Skeletal muscle satellite cell (primary cell): ENCODE results near the gene KIF20B.

ENCODE experiments used
- H3K27me3 ChIP-seq: 2 replicates; pipeline ENCODE4 v1.7.0; 2013; ENCODE audit warnings: low read length; ENCODE audit not compliant: control insufficient read depth, insufficient read depth
- H3K36me3 ChIP-seq: 2 replicates; pipeline ENCODE4 v1.7.0; 2013; ENCODE audit warnings: mild to moderate bottlenecking, control low read depth, low read length; ENCODE audit not compliant: insufficient read depth
- H3K4me1 ChIP-seq: 2 replicates; pipeline ENCODE4 v1.7.0; 2013; ENCODE audit warnings: low read length; ENCODE audit not compliant: control insufficient read depth, insufficient read depth
- H3K4me2 ChIP-seq: 2 replicates; pipeline ENCODE4 v1.7.0; 2013; ENCODE audit warnings: mild to moderate bottlenecking, low read length
- H3K4me3 ChIP-seq: 2 replicates; pipeline ENCODE4 v1.7.0; 2013; ENCODE audit warnings: low read length
- H3K9ac ChIP-seq: 2 replicates; pipeline ENCODE4 v1.7.0; 2013; ENCODE audit warnings: mild to moderate bottlenecking, low read depth, low read length, moderate library complexity
- H3K9me3 ChIP-seq: replicated peaks from 2 replicates; pipeline ENCODE4 v1.7.0; 2013; ENCODE audit warnings: mild to moderate bottlenecking, control low read depth, low read length

The KIF20B gene

GRCh38 chr10:89665302-89665701, 36.1 kb upstream of the KIF20B start:
- no peak overlapping the region for H3K9ac ChIP-seq
- H3K27me3 ChIP-seq, result no peaks in the 10 kb centered on the region
- H3K4me1 ChIP-seq, result no peaks in the 10 kb centered on the region
- no peak overlapping the region for H3K4me3 ChIP-seq
- H3K9me3 ChIP-seq, result no peaks in the 10 kb centered on the region
- H3K4me2 ChIP-seq, result no peak overlapping the region
- no peaks in the 10 kb centered on the region for H3K36me3 ChIP-seq

DNA sequence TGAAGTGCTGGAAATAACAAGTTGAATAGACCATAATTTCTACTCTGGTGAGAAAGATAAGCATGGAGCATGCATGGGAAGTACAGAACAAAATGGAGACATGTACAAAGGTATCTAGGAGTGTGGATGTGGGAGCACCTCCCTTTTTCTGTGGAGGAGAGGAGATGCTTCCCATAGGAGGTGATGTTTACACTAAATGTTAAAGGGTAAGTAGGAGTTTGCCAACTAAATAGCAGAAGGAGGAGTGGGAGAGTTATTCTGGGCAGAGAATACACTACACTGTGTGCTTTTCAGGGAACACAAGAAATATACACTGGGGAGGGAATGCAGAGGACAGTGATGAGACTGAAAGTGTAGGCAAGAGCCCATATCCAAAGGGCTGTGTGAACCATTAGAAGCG, 35.3 kb upstream of the KIF20B start:
- H3K36me3 ChIP-seq, result no peaks in the 10 kb centered on the region
- H3K4me1 ChIP-seq, result no peaks in the 10 kb centered on the region
- no peaks in the 10 kb centered on the region for H3K9me3 ChIP-seq
- no peaks in the 10 kb centered on the region for H3K27me3 ChIP-seq
- no peak overlapping the region for H3K9ac ChIP-seq
- no peak overlapping the region for H3K4me2 ChIP-seq
- no peak overlapping the region for H3K4me3 ChIP-seq

GRCh38 chr10:89668386-89669071, 32.9 kb upstream of the KIF20B start:
- no peak overlapping the region for H3K4me3 ChIP-seq
- H3K4me2 ChIP-seq, result no peak overlapping the region
- no peaks in the 10 kb centered on the region for H3K36me3 ChIP-seq
- no peaks in the 10 kb centered on the region for H3K9me3 ChIP-seq
- H3K27me3 ChIP-seq, result no peaks in the 10 kb centered on the region
- no peak overlapping the region for H3K9ac ChIP-seq
- H3K4me1 ChIP-seq, result no peaks in the 10 kb centered on the region

DNA sequence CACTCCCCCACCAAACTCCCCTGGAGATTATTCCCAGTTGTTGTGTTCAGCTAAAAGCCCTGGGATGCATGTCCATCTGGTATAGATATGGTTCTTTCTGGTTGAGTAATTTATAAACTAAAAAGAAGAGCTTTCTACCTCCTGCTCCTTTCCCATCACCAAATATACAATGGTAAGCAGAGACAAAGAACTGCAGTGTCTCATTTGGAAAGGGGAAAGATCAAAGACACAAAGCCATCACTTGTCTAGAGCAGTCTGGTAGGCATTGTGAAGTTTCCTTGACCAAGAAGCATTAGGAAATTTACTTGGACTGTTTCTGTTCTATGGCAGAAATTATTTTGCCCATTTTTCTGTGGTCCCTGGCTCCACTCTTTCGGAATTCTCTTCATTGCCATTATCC, 31.4 kb upstream of the KIF20B start:
- H3K9ac ChIP-seq, result no peak overlapping the region

DNA sequence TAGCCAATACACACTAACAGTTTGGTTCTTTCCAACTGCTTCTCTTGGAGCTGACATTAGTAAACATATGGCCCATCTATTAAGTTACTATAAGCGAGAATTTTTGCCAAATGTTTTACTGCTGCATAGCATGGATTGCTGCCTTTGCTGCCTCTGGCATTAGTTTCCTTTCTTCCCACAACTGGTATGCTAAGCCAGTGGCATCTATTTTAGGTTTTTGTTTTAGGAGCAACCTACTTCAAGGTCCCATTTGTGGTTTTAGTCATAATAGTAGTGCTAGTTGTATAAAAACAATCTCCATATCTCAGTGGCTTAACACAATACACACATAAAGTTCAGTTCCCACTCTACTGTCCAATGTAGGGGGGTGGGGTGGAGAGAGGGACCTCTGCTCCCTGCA, 30.5 kb upstream of the KIF20B start:
- Histone ChIP-seq H3K27me3 (no peaks in the 10 kb centered on the region), H3K4me2 (no peak overlapping the region), H3K4me3 (no peak overlapping the region), H3K36me3 (no peaks in the 10 kb centered on the region), H3K4me1 (no peaks in the 10 kb centered on the region), H3K9ac (no peak overlapping the region), H3K9me3 (no peaks in the 10 kb centered on the region)

More for the DNA sequence above, 31.4 kb upstream of the KIF20B start:
- no peak overlapping the region for H3K4me3 ChIP-seq
- H3K9me3 ChIP-seq, result no peaks in the 10 kb centered on the region
- H3K27me3 ChIP-seq, result no peaks in the 10 kb centered on the region
- no peaks in the 10 kb centered on the region for H3K4me1 ChIP-seq
- no peaks in the 10 kb centered on the region for H3K36me3 ChIP-seq
- H3K4me2 ChIP-seq, result no peak overlapping the region

DNA sequence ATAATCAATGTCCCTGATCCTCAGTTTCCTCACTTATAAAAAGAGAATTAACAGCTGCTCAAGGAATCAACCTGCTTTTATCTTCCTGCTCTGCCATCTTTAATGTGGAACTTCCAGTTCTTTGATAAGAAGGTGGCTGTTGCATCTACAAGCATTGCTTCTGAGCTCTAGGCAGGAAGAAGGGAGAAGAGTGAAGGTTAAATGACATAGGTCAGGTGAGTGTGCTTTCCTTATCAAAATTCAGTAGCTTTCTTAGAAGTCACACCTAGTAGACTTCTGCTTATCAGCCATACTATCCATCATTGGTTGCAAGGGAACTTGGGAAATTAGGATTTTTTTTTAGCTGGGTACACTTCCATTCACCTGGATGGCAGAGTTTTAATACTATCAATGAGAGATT, 24.0 kb upstream of the KIF20B start:
- Histone ChIP-seq H3K9ac (no peak overlapping the region), H3K36me3 (no peaks in the 10 kb centered on the region), H3K4me3 (no peak overlapping the region), H3K4me1 (no peaks in the 10 kb centered on the region), H3K27me3 (no peaks in the 10 kb centered on the region), H3K4me2 (no peak overlapping the region), H3K9me3 (no peaks in the 10 kb centered on the region)

- no peaks in the 10 kb centered on the region for H3K9me3 ChIP-seq
- H3K4me3 ChIP-seq, result no peak overlapping the region
- no peak overlapping the region for H3K4me2 ChIP-seq
- no peaks in the 10 kb centered on the region for H3K36me3 ChIP-seq
- no peak overlapping the region for H3K9ac ChIP-seq
- H3K27me3 ChIP-seq, result no peaks in the 10 kb centered on the region
- H3K4me1 ChIP-seq, result no peaks in the 10 kb centered on the region
These were observed 21.4 kb upstream of the KIF20B start for GRCh38 chr10:89679986-89680385.

- Histone ChIP-seq H3K4me1 (no peaks in the 10 kb centered on the region), H3K9ac (no peak overlapping the region), H3K9me3 (no peaks in the 10 kb centered on the region), H3K36me3 (no peaks in the 10 kb centered on the region), H3K4me3 (no peak overlapping the region), H3K4me2 (no peak overlapping the region), H3K27me3 (no peaks in the 10 kb centered on the region)
These were observed 17.5 kb upstream of the KIF20B start for GRCh38 chr10:89683883-89684282.

DNA sequence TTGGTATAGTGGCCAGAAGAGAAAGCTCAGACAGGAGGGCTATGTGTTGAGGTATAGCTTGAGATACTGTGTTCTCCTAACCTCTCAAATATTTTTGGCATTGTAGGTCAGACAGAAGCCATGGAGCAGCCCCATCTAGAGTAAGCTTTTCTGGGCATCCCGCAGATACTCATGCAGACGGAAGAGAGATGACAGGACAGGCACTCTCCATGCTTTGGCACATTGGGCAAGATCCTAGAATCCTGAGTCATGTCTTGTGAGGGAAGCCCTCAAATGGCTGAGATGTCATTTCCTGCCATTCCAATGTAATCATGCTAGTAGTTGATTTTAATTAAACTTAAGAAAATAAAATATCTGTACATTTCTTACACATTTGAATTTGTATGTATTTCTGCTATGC, 16.8 kb upstream of the KIF20B start:
- no peak overlapping the region for H3K4me3 ChIP-seq
- no peaks in the 10 kb centered on the region for H3K9me3 ChIP-seq
- no peak overlapping the region for H3K9ac ChIP-seq
- no peaks in the 10 kb centered on the region for H3K27me3 ChIP-seq
- no peak overlapping the region for H3K4me2 ChIP-seq
- no peaks in the 10 kb centered on the region for H3K4me1 ChIP-seq
- no peaks in the 10 kb centered on the region for H3K36me3 ChIP-seq

DNA sequence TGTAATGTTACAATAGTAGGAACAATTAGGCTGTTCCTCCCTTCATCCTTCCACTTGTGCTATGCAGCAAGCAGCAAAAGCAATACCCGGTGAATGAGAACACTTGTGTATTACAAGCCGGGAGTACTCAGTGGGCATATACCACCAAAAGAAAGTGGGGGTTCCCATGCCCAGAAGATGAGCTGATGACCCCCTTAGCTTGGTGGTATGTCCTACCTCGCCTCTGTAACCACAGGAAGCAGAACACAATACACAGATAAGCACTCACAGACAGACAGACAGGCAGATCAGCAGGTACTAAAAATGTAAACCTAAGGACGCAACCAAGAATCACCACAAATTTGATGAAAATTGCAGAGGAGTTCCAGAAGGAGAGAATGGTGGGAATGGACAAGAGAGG, 15.5 kb upstream of the KIF20B start:
- no peak overlapping the region for H3K4me2 ChIP-seq
- H3K9me3 ChIP-seq, result no peaks in the 10 kb centered on the region
- no peaks in the 10 kb centered on the region for H3K36me3 ChIP-seq
- no peak overlapping the region for H3K4me3 ChIP-seq
- no peaks in the 10 kb centered on the region for H3K4me1 ChIP-seq
- no peaks in the 10 kb centered on the region for H3K27me3 ChIP-seq
- H3K9ac ChIP-seq, result no peak overlapping the region

GRCh38 chr10:89690027-89690426, 11.4 kb upstream of the KIF20B start:
- no peak overlapping the region for H3K4me3 ChIP-seq
- H3K27me3 ChIP-seq, result no peaks in the 10 kb centered on the region
- H3K36me3 ChIP-seq, result no peaks in the 10 kb centered on the region
- no peak overlapping the region for H3K9ac ChIP-seq
- no peaks in the 10 kb centered on the region for H3K9me3 ChIP-seq
- H3K4me2 ChIP-seq, result no peak overlapping the region
- H3K4me1 ChIP-seq, result no peaks in the 10 kb centered on the region

DNA sequence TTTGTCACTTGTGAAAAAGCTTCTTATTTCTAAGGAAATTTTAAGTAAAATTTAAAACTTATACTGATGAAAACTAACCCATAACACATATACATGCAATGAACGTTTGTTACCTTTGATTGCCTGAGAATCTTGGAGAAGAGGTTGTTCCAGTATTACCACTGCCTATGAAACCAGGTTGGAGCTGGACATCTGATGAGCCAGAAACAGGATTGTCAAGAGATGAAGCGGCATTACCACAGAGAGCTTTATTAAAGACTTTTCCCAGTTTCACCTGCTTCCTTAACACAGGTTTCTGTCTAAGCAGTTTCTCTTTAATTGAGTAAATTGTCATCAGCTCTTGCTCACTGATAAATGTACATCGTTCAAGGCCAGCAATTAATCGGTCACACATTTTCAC, 9.0 kb upstream of the KIF20B start:
- no peaks in the 10 kb centered on the region for H3K4me1 ChIP-seq
- no peak overlapping the region for H3K9ac ChIP-seq
- H3K4me3 ChIP-seq, result no peak overlapping the region
- H3K36me3 ChIP-seq, result no peaks in the 10 kb centered on the region
- no peaks in the 10 kb centered on the region for H3K9me3 ChIP-seq
- H3K27me3 ChIP-seq, result no peaks in the 10 kb centered on the region
- H3K4me2 ChIP-seq, result no peak overlapping the region
